ENCODE measurements around the gene PCBP3. TPM values are rescaled to one million over a fixed set of nuclear protein-coding genes. Genes with fewer than 3 reads are reported as not detected.
"Not testable (repeated sequence)": the region's sequence is repeated elsewhere in the genome, so short reads cannot be mapped to it uniquely, and the experiment has no call there.

PCBP3 gene
- total RNA-seq, 6 experiments from 2014 or later = not detected

GRCh38 chr21:45669382-45669781, 25.9 kb downstream of the PCBP3 start:
- H3K4me3 Mint-ChIP-seq = no peak overlapping the region
- peaks cover 8% of the 10 kb centered on the region for H3K9me3 Mint-ChIP-seq
- no peak overlapping the region for H3K27ac Mint-ChIP-seq
- no peak for DNase-seq
- no peaks in the 10 kb centered on the region for H3K4me1 Mint-ChIP-seq (ENCODE audit: low read depth)
- no peak for TF ChIP-seq CTCF (IDR thresholded peaks at IDR 0.05)
- H3K27me3 Mint-ChIP-seq (ENCODE audit: insufficient read depth) = peaks cover 10% of the 10 kb centered on the region
- H3K36me3 Mint-ChIP-seq (ENCODE audit: low read depth) = peaks cover 11% of the 10 kb centered on the region; the same call in 1 of the 2 replicates

- H3K9me3 Mint-ChIP-seq = peaks cover 8% of the 10 kb centered on the region
- DNase-seq = no peak
- peaks cover 13% of the 10 kb centered on the region for H3K27me3 Mint-ChIP-seq (ENCODE audit: insufficient read depth)
- TF ChIP-seq CTCF (IDR thresholded peaks at IDR 0.05) = no peak
- no peaks in the 10 kb centered on the region for H3K4me1 Mint-ChIP-seq (ENCODE audit: low read depth)
- peaks cover 7% of the 10 kb centered on the region; the same call in 1 of the 2 replicates for H3K36me3 Mint-ChIP-seq (ENCODE audit: low read depth)
- H3K27ac Mint-ChIP-seq = no peak overlapping the region
- no peak overlapping the region for H3K4me3 Mint-ChIP-seq
Measured at GRCh38 chr21:45670731-45671130, 27.2 kb downstream of the PCBP3 start.

- H3K27ac Mint-ChIP-seq; H3K4me3 Mint-ChIP-seq; H3K9me3 Mint-ChIP-seq; H3K36me3 Mint-ChIP-seq (ENCODE audit: low read depth); H3K27me3 Mint-ChIP-seq (ENCODE audit: insufficient read depth); DNase-seq; H3K4me1 Mint-ChIP-seq (ENCODE audit: low read depth): not testable (repeated sequence)
Measured at GRCh38 chr21:45678790-45679189, 35.3 kb downstream of the PCBP3 start.

- no peak for DNase-seq
- Mint-ChIP-seq H3K27me3 (ENCODE audit: insufficient read depth) (peaks cover 2% of the 10 kb centered on the region), H3K9me3 (no peaks in the 10 kb centered on the region), H3K4me1 (ENCODE audit: low read depth) (no peaks in the 10 kb centered on the region), H3K27ac (no peak overlapping the region), H3K4me3 (no peak overlapping the region), H3K36me3 (ENCODE audit: low read depth) (no peaks in the 10 kb centered on the region)
- no peak for TF ChIP-seq CTCF (IDR thresholded peaks at IDR 0.05)
Measured at GRCh38 chr21:45680215-45680614, 36.7 kb downstream of the PCBP3 start.

- H3K36me3 Mint-ChIP-seq (ENCODE audit: low read depth) = no peaks in the 10 kb centered on the region
- peaks cover 19% of the 10 kb centered on the region for H3K27me3 Mint-ChIP-seq (ENCODE audit: insufficient read depth)
- H3K4me1 Mint-ChIP-seq (ENCODE audit: low read depth) = peaks cover 14% of the 10 kb centered on the region
- H3K9me3 Mint-ChIP-seq = no peaks in the 10 kb centered on the region
- H3K4me3 Mint-ChIP-seq = no peak overlapping the region
- DNase-seq = no peak
- no peak for TF ChIP-seq CTCF (IDR thresholded peaks at IDR 0.05)
- H3K27ac Mint-ChIP-seq = no peak overlapping the region
Measured at GRCh38 chr21:45695086-45695485, 51.6 kb downstream of the PCBP3 start.

GRCh38 chr21:45698493-45699184, 55.1 kb downstream of the PCBP3 start:
- peaks cover 14% of the 10 kb centered on the region for H3K27me3 Mint-ChIP-seq (ENCODE audit: insufficient read depth)
- peak; percentile 77 for DNase-seq
- no peak overlapping the region for H3K4me3 Mint-ChIP-seq
- H3K4me1 Mint-ChIP-seq (ENCODE audit: low read depth) = peaks cover 14% of the 10 kb centered on the region
- H3K9me3 Mint-ChIP-seq = no peaks in the 10 kb centered on the region
- no peak for TF ChIP-seq CTCF (IDR thresholded peaks at IDR 0.05)
- H3K36me3 Mint-ChIP-seq (ENCODE audit: low read depth) = no peaks in the 10 kb centered on the region
- peak overlapping the region; percentile 13; the same call in 1 of the 2 replicates for H3K27ac Mint-ChIP-seq

Data from HFFc6 (cell line).